C1 segment of cervical spinal cord (tissue), 14 donors: ENCODE data around the gene ROR1.
A peak's percentile ranks its signal among the peaks of the same experiment; 100 is the strongest.

ENCODE experiments used
- DNase-seq, 14 donors: peaks; one replicate each; lab custom pipeline; 2025; lab: John Stamatoyannopoulos, UW

The ROR1 gene

GRCh38 chr1:64004451-64005025, 230.7 kb downstream of the ROR1 start:
- DNase-seq: peak in 1 of 14 donors; percentile 62

GRCh38 chr1:64005801-64006200, 232.0 kb downstream of the ROR1 start:
- no peak for DNase-seq

- DNase-seq: peak in 1 of 14 donors; percentile 61
These were observed 232.6 kb downstream of the ROR1 start for GRCh38 chr1:64006276-64007051.

DNA sequence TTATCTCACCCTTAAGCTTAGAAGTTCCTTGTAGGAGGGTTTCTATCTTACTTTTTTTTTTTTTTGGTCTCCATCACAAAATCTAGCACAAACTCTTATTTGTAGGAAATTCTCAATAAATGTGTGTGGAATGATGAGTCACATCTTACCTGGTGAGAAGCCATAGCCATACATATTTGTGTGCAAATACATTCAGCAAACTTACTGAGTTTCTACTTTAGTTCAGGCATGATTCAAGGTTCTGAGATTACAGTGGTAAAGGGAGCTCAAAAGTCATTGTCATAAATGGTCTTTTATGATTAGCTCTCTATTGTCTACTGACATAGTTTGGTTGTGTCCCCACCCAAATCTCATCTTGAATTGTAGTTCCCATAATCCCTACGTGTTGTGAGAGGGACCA, 236.5 kb downstream of the ROR1 start:
- no peak for DNase-seq

DNA sequence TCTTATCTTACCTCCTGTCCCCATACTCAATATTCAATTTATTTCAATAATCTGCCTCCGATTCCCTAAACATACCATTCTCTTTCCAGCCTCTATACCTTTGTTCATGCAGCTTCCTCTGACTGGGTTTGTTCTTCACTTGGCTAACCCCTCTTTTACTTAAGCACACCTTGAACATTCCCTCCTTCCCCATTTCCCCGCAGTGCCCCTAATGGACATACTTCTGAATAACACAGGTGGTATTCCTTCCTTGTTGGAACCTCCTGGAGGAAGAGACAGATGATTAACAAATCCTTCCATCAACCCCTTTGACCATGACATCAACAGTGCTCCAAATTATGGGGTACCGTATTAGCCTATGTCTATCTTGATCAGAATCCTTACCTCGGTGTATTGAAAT, 239.6 kb downstream of the ROR1 start:
- no peak for DNase-seq

DNA sequence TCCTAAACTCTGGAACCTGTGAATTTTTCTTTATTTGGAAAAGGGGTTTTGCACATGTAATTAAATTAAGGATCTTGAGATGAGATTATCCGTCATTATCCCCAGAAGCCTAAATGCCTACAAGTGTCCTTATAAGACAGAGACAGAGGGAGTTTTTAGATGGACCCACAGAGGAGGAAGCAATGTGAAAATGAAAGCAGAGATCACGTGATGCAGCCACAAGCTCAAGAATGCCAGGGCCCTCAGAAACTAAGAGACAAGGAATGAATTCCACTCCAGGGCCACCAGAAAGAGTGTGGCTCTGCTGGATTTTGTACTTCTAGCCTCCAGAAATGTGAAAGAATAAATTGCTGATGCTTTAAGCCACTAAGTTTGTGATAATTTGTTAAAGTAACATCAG, 246.0 kb downstream of the ROR1 start:
- peak in 3 of 14 donors; percentile 9 to 17 (median 15) for DNase-seq

DNA sequence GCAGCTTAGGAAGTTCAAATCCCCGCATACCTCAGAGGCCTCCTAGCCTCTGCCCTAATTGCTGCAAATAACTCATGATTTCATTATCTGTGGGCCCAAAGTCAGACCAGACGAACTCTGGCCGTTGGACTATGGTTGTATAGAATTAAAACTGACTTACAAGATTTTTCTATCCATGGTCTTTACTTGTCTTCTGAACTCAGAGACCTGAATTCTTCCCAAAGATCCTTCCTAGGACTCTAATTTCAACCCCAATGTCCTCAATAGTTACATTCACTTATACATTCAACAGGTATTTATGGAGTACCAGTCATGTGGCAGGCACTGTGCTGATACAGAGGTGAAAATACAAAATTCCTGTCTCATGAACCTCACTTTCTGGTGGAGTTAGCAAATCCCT, 247.2 kb downstream of the ROR1 start:
- DNase-seq: no peak

DNA sequence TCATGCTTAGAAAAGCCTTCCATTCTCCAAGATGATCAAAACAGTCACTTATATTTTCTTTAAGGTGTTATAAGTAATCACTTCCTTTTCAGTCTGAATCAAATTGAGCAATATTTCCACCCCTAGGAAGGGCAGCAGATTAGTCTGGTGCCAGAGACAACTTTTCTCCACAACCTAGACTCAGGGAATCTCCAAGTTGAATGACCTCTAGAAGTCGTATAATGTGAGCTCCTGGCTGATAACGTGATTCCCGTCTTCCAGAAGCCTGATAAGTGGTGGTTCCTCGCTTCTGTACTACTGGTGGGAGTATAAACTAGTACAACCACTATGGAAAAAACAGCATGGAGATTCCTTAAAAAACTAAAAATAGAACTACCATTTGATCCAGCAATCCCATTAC, 251.2 kb downstream of the ROR1 start:
- DNase-seq: no peak

GRCh38 chr1:64029037-64029436, 255.2 kb downstream of the ROR1 start:
- DNase-seq: no peak

DNA sequence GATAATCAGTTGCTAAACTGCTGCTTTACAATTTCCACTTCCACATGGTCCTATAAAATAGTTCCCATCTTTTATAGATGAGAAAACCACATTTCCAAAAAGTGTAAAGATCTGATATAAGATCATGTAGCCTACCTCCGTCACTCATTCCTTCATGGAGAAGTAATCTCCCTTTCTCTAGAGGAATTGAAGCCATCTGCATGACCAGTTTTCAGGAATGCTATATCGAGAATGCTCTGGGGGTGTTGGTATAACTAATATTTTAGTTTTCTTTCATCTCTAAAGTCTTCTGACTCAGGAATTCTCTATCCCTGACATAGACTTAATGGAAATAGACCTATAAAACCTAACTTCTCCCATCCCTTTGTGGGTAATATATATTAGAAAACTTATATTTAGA, 256.6 kb downstream of the ROR1 start:
- no peak for DNase-seq

DNA sequence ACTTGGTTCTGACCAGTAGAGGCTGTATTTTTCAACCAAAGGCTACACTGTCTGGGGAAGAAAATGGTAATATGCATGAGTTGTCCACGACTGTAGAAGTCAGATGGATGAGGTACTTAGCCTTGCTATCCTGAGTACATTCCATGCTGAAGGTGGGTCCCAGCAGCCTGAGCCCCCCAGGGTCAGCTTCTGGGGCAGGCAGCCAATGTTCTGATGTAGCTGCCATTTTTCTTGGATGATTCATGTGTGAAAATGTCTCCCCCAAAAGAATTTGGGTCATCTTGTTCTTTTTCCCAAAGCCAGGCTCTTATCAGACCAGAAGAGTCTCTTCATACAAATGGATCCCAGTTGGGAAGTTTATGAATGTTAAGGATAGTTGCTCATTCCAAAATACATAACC, 257.4 kb downstream of the ROR1 start:
- DNase-seq: no peak

DNA sequence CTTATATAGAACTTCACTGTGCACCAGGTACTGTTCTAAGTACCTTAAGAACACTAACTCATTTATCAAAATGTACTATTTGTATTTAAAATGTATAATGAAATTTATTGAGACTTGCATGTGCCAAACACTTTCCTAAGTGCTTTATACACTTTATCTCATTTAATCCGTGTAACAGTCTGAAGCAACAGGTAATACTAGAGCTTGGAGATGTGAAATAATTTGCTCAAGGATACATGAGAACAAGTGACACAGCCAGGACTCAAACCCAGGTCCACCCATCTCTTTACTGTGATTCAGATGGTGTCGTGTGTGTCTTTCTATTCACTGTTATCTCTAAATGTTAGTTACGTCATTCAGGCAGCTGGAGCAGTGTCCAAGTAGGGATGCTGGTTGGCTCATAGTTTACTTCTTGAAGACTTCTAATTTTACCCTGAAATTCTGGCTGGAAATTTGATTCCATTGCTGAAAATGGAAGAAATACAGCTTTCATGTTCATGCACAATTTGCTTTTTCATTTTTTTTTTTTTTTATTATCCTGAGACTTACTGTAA, 259.9 kb downstream of the ROR1 start:
- DNase-seq: no peak

- DNase-seq: no peak
These were observed 262.7 kb downstream of the ROR1 start for GRCh38 chr1:64036549-64036948.

GRCh38 chr1:64038119-64038518, 264.3 kb downstream of the ROR1 start:
- no peak for DNase-seq

DNA sequence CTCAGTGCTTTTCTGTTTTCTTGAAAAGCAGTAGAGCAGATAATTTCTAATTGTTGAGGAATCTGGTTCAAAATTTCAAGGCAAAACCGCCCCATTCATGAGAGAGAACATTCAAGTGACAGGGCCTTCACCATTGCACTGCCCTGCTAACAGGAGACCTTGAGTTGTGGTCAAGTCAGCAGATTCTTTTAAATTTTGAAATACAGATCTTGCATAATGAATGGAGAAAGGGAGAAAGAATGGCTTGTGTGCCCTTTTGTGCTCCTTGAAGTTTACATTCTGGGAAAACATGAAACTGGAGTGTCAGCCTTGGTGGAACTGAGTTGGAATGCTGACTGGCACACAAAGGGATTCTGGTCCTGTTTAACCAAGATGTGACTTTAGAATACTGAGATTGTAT, 265.1 kb downstream of the ROR1 start:
- no peak for DNase-seq

DNA sequence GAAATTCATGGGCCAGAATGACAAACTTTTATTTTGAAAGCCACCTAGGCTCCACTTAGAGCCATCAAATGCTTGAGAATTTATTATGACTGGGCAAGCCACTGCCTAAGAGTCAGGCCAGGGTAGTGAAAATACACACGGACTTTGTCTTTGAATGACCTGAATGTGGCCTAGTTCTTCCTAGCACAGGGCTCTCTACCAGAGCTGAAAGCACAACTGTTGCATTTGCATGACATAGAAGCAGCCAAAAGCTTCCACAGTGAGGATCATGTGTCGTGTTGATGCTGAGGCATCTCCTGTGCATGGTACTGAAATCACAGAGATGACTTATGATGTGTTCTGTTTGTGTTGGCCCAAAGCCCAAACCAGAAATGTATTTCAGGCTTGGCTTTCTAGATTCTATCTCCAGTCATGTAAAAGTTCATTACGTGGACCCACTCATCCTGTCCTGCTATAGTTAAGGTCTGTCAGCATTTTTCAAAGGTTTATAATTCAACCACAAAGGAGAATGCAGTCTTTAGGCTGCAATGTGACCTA, 265.6 kb downstream of the ROR1 start:
- peak in 5 of 14 donors; percentile 2 to 34 (median 10) for DNase-seq

- no peak for DNase-seq
These were observed 267.7 kb downstream of the ROR1 start for GRCh38 chr1:64041371-64042131.

DNA sequence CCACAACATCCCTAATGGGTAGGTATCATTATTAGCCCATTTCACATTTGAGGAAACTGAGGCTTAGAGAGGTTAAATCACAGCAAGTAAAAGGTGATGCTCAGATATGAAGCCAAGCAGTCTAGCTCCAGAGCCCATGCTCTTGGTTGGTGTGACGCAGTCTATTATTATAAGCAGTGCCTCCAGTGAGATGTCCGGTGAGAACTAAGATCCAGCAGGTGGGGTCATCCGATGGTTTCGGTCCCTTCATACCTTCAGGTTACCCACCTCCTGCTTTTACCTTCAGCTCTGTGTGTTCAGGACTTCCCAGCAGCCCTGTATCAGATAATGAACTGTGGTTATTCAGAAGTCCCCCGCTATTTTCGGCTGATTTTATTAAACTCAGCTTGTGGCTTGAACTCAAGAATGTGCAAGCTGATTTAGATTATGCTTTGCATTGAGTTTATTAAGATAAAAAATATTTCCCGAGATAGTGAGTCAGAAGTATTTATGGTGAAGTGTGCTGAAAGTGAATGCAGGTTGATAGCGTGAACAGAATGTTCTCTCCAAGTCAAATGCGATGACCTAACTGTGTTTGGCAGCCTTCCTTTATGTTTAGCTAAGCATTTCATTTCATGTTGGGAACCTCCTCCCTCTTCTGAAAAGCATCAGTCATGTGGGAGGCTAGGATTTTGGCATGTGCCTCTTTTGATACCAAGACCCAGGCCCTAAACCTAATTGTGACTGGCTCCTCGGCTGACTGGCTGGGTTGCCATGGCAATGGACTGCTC, 268.7 kb downstream of the ROR1 start:
- DNase-seq: peak in 2 of 14 donors; percentile 43 to 83

GRCh38 chr1:64043288-64043687, 269.5 kb downstream of the ROR1 start:
- no peak for DNase-seq

DNA sequence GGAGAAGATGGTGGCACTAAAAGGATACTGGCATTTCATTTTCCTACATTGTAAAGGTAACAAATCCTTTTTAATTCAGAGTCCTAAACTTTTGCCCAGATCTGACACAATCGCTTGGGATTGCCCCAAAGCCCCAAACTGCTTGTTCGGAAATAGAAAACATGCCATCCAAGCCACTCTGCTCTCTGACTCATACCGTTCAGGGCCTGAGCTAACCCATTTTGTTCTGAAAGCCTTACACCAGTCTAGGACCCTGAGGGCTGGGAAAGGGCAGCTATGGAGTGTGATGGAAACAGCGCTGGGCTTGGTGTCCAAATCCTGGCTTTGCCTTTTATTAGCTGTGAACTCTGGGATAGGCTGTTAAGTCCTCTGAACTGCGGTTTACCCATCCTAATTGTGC, 270.2 kb downstream of the ROR1 start:
- peak in 1 of 14 donors; percentile 20 for DNase-seq

DNA sequence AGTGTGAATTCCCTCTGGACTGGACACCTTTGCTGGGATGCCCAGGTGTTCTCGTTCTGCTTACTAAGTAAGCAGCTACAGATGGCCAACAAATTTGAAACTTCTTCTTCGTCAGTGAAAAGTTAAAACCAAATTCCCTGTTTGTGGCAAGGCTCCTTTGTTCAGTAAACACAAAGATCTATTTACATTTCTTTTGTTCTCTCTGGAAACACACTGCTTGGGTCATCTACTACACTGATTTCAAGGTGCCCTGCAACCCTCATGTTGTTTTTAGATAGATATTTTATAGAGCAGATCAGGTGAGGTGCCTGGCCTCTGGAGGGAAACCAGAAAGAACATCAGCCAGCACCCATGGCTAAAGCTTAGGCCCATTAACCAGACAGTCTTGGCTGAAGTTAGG, 272.4 kb downstream of the ROR1 start:
- no peak for DNase-seq
